Liver (tissue), 9 donors: ENCODE measurements around the gene HELZ2. TPM values are rescaled to one million over a fixed set of nuclear protein-coding genes. Genes with fewer than 3 reads are reported as not detected.

ENCODE experiments used
- DNase-seq: peaks from one replicate; pipeline ENCODE4 v3.0.0-alpha.2; 2017; ENCODE audit warnings: low spot score
- H3K27ac ChIP-seq, 2 donors: one replicate each; pipeline ENCODE4 v1.7.0; 2013; ENCODE audit warnings: inconsistent platforms in 2 of 2, low read length in 2 of 2, control low read depth in 1 of 2, low read depth in 1 of 2, mild to moderate bottlenecking in 1 of 2
- H3K27me3 ChIP-seq, 4 donors: one replicate each; pipeline versions ENCODE4 v1.6.1 to v1.7.0; 2013; ENCODE audit warnings: low read length in 3 of 4, inconsistent platforms in 1 of 4, mild to moderate bottlenecking in 1 of 4, moderate library complexity in 1 of 4; ENCODE audit not compliant: control insufficient read depth in 4 of 4, insufficient read depth in 4 of 4
- H3K36me3 ChIP-seq, 4 donors: one replicate each; pipeline versions ENCODE4 v1.6.1 to v1.7.0; 2013; ENCODE audit warnings: low read length in 3 of 4, mild to moderate bottlenecking in 3 of 4, low read depth in 1 of 4, moderate library complexity in 1 of 4; ENCODE audit not compliant: control insufficient read depth in 4 of 4, insufficient read depth in 3 of 4
- H3K4me1 ChIP-seq, 4 donors: one replicate each; pipeline versions ENCODE4 v1.6.1 to v1.7.0; 2013; ENCODE audit warnings: low read length in 3 of 4, mild to moderate bottlenecking in 3 of 4, moderate library complexity in 1 of 4; ENCODE audit not compliant: control insufficient read depth in 4 of 4, insufficient read depth in 4 of 4
- H3K4me3 ChIP-seq, 3 donors: one replicate each; pipeline versions ENCODE4 v1.6.1 to v1.7.0; 2013; ENCODE audit warnings: low read length in 3 of 3, control low read depth in 1 of 3, low read depth in 1 of 3, mild to moderate bottlenecking in 1 of 3
- H3K9ac ChIP-seq, 2 donors: one replicate each; pipeline ENCODE4 v1.7.0; 2013; ENCODE audit warnings: low read length in 2 of 2, mild to moderate bottlenecking in 2 of 2, moderate library complexity in 2 of 2, control low read depth in 1 of 2, low read depth in 1 of 2
- H3K9me3 ChIP-seq, 4 donors: one replicate each; pipeline versions ENCODE4 v1.6.1 to v1.7.0; 2013; ENCODE audit warnings: low read length in 3 of 4; ENCODE audit not compliant: control insufficient read depth in 4 of 4
- EGR1 ChIP-seq, 2 donors: IDR thresholded peaks; 2 replicates each; pipeline ENCODE4 v1.6.1; 2016 to 2018; ENCODE audit warnings: antibody characterized with exemption in 2 of 2, low read depth in 2 of 2
- FOXA1 ChIP-seq: IDR thresholded peaks from 2 replicates; pipeline ENCODE4 v1.6.1; 2016; ENCODE audit warnings: antibody characterized with exemption
- FOXA2 ChIP-seq: IDR thresholded peaks from 2 replicates; pipeline ENCODE4 v1.6.1; 2016; ENCODE audit warnings: antibody characterized with exemption
- GABPA ChIP-seq, 2 donors: IDR thresholded peaks in 1 of 2; conservative IDR thresholded peaks in 1 of 2; 2 replicates each; pipeline ENCODE4 v1.6.1; 2016; ENCODE audit warnings: antibody characterized with exemption in 2 of 2, mild to moderate bottlenecking in 1 of 2, moderate library complexity in 1 of 2
- HNF4A ChIP-seq, 2 donors: conservative IDR thresholded peaks; 2 replicates each; pipeline ENCODE4 v1.6.1; 2016; ENCODE audit warnings: antibody characterized with exemption in 2 of 2, mild to moderate bottlenecking in 2 of 2
- HNF4G ChIP-seq: IDR thresholded peaks from 2 replicates; pipeline ENCODE4 v1.6.1; 2016; ENCODE audit warnings: antibody characterized with exemption
- JUND ChIP-seq, 2 donors: IDR thresholded peaks; 2 replicates each; pipeline ENCODE4 v1.6.1; 2016; ENCODE audit warnings: antibody characterized with exemption in 2 of 2
- NR2F2 ChIP-seq: IDR thresholded peaks from 2 replicates; pipeline ENCODE4 v1.6.1; 2016; ENCODE audit warnings: antibody characterized with exemption
- RAD21 ChIP-seq, 2 donors: IDR thresholded peaks; 2 replicates each; pipeline ENCODE4 v1.6.1; 2016; ENCODE audit warnings: antibody characterized with exemption in 2 of 2, mild to moderate bottlenecking in 2 of 2
- RXRA ChIP-seq, 2 donors: IDR thresholded peaks; 2 replicates each; pipeline ENCODE4 v1.6.1; 2017 to 2018; ENCODE audit warnings: antibody characterized with exemption in 2 of 2, mild to moderate bottlenecking in 1 of 2
- SP1 ChIP-seq: IDR thresholded peaks from 2 replicates; pipeline ENCODE4 v1.6.1; 2018; ENCODE audit warnings: antibody characterized with exemption, mild to moderate bottlenecking
- TAF1 ChIP-seq: conservative IDR thresholded peaks from 2 replicates; pipeline ENCODE4 v1.6.1; 2016; ENCODE audit warnings: antibody characterized with exemption, mild to moderate bottlenecking
- YY1 ChIP-seq: IDR thresholded peaks from 2 replicates; pipeline ENCODE4 v1.6.1; 2016; ENCODE audit warnings: antibody characterized with exemption, mild to moderate bottlenecking
- WGBS: extraction: QIAGEN DNeasy Blood & Tissue Kit; methylation state at CpG from one replicate; pipeline ENCODE4 v1.1.7; 2013; 5-methylcytosine and 5-hydroxymethylcytosine counted together
- polyA plus RNA-seq, 2 donors: library from polyadenylated mRNA; stranded (reverse) in 1 of 2; unstranded in 1 of 2; fragments of 200-250 nt in 1 of 2; fragments of >200 nt in 1 of 2; fragmentation: Nextera tagmentation in 1 of 2; extraction: Ambion mirVana in 1 of 2; gene quantifications; one replicate each; pipeline versions ENCODE4 v1.2.1 to v1.2.3, GENCODE V29; 2013 to 2015
- total RNA-seq, 2 donors: library from RNA; depleted of rRNA; stranded (reverse); fragments of >200 nt; gene quantifications; one replicate each; pipeline ENCODE4 v1.2.3, GENCODE V29; 2014
- TF ChIP-seq, protein P1 (sequence below): IDR thresholded peaks from 2 replicates; pipeline ENCODE4 v1.6.1; 2016; ENCODE audit warnings: antibody characterized with exemption, mild to moderate bottlenecking
- TF ChIP-seq, protein P2 (sequence below): IDR thresholded peaks from 2 replicates; pipeline ENCODE4 v1.6.1; 2016; ENCODE audit warnings: antibody characterized with exemption
- TF ChIP-seq, protein P3 (sequence below): IDR thresholded peaks from 2 replicates; pipeline ENCODE4 v1.6.1; 2016; ENCODE audit warnings: antibody characterized with exemption
- TF ChIP-seq, protein P4 (sequence below): IDR thresholded peaks from 2 replicates; pipeline ENCODE4 v1.6.1; 2016; ENCODE audit warnings: antibody characterized with exemption
- TF ChIP-seq, protein P5 (sequence below): fragments of 150-350 bp; IDR thresholded peaks from 2 replicates; pipeline ENCODE4 v1.5.1; 2017; ENCODE audit warnings: improper control_type of control experiment, low read depth, low read length; ENCODE audit not compliant: missing input control
- donor health status: healthy.
- donor health status: healthy.
- donor health status: healthy.
- donor health status: healthy.
- donor health status: healthy.

The HELZ2 gene
- total and polyA plus RNA-seq, 4 donors = 3.7 to 26.6 (median 15.5) TPM

DNA sequence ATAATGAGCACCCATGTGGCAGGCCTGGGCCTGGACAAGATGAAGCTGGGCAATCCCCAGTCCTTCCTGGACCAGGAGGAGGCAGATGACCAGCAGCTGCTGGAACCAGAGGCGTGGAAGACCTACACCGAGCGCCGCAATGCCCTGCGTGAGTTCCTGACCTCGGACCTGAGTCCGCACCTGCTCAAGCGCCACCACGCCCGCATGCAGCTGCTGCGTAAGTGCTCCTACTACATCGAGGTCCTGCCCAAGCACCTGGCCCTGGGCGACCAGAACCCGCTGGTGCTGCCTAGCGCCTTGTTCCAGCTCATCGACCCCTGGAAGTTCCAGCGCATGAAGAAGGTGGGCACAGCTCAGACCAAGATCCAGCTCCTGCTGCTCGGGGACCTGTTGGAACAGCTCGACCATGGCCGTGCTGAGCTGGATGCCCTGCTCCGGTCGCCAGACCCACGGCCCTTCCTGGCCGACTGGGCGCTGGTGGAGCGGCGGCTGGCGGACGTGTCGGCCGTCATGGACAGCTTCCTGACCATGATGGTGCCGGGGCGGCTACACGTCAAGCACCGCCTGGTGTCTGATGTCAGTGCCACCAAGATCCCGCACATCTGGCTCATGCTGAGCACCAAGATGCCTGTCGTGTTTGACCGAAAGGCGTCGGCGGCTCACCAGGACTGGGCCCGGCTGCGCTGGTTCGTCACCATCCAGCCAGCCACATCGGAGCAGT, 18.2 kb downstream of the HELZ2 start:
- TF ChIP-seq, protein P1, sequence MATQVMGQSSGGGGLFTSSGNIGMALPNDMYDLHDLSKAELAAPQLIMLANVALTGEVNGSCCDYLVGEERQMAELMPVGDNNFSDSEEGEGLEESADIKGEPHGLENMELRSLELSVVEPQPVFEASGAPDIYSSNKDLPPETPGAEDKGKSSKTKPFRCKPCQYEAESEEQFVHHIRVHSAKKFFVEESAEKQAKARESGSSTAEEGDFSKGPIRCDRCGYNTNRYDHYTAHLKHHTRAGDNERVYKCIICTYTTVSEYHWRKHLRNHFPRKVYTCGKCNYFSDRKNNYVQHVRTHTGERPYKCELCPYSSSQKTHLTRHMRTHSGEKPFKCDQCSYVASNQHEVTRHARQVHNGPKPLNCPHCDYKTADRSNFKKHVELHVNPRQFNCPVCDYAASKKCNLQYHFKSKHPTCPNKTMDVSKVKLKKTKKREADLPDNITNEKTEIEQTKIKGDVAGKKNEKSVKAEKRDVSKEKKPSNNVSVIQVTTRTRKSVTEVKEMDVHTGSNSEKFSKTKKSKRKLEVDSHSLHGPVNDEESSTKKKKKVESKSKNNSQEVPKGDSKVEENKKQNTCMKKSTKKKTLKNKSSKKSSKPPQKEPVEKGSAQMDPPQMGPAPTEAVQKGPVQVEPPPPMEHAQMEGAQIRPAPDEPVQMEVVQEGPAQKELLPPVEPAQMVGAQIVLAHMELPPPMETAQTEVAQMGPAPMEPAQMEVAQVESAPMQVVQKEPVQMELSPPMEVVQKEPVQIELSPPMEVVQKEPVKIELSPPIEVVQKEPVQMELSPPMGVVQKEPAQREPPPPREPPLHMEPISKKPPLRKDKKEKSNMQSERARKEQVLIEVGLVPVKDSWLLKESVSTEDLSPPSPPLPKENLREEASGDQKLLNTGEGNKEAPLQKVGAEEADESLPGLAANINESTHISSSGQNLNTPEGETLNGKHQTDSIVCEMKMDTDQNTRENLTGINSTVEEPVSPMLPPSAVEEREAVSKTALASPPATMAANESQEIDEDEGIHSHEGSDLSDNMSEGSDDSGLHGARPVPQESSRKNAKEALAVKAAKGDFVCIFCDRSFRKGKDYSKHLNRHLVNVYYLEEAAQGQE = no peak
- TF ChIP-seq EGR1 (IDR thresholded peaks at IDR 0.05; ENCODE audit: low read depth in 2 of 2) = no peak
- no peak for TF ChIP-seq GABPA (IDR thresholded peaks at IDR 0.05 in 1 of 2, conservative IDR thresholded peaks at IDR 0.05 in 1 of 2)
- TF ChIP-seq, protein P2, sequence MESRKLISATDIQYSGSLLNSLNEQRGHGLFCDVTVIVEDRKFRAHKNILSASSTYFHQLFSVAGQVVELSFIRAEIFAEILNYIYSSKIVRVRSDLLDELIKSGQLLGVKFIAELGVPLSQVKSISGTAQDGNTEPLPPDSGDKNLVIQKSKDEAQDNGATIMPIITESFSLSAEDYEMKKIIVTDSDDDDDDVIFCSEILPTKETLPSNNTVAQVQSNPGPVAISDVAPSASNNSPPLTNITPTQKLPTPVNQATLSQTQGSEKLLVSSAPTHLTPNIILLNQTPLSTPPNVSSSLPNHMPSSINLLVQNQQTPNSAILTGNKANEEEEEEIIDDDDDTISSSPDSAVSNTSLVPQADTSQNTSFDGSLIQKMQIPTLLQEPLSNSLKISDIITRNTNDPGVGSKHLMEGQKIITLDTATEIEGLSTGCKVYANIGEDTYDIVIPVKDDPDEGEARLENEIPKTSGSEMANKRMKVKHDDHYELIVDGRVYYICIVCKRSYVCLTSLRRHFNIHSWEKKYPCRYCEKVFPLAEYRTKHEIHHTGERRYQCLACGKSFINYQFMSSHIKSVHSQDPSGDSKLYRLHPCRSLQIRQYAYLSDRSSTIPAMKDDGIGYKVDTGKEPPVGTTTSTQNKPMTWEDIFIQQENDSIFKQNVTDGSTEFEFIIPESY = no peak
- TF ChIP-seq HNF4A (conservative IDR thresholded peaks at IDR 0.05) = no peak
- TF ChIP-seq, protein P3, sequence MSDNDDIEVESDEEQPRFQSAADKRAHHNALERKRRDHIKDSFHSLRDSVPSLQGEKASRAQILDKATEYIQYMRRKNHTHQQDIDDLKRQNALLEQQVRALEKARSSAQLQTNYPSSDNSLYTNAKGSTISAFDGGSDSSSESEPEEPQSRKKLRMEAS = no peak
- TF ChIP-seq TAF1 = no peak
- no peak for TF ChIP-seq YY1
- no peak for TF ChIP-seq FOXA1
- no peak for TF ChIP-seq RXRA (IDR thresholded peaks at IDR 0.05)
- TF ChIP-seq, protein P4, sequence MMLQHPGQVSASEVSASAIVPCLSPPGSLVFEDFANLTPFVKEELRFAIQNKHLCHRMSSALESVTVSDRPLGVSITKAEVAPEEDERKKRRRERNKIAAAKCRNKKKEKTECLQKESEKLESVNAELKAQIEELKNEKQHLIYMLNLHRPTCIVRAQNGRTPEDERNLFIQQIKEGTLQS = no peak
- TF ChIP-seq SP1 = no peak
- TF ChIP-seq RAD21 (IDR thresholded peaks at IDR 0.05) = no peak
- TF ChIP-seq FOXA2 = no peak
- no peak for TF ChIP-seq JUND (IDR thresholded peaks at IDR 0.05)
- no peak for TF ChIP-seq NR2F2
- TF ChIP-seq, protein P5, sequence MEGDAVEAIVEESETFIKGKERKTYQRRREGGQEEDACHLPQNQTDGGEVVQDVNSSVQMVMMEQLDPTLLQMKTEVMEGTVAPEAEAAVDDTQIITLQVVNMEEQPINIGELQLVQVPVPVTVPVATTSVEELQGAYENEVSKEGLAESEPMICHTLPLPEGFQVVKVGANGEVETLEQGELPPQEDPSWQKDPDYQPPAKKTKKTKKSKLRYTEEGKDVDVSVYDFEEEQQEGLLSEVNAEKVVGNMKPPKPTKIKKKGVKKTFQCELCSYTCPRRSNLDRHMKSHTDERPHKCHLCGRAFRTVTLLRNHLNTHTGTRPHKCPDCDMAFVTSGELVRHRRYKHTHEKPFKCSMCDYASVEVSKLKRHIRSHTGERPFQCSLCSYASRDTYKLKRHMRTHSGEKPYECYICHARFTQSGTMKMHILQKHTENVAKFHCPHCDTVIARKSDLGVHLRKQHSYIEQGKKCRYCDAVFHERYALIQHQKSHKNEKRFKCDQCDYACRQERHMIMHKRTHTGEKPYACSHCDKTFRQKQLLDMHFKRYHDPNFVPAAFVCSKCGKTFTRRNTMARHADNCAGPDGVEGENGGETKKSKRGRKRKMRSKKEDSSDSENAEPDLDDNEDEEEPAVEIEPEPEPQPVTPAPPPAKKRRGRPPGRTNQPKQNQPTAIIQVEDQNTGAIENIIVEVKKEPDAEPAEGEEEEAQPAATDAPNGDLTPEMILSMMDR = no peak
- no peak for TF ChIP-seq HNF4G

More for the DNA sequence above, 18.2 kb downstream of the HELZ2 start:
- DNase-seq = no peak
- WGBS = 94% methylated on average over 45 of the region's 45 CpGs
- Histone ChIP-seq H3K4me3 (no peak overlapping the region), H3K27ac (no peak overlapping the region), H3K9ac (no peak overlapping the region), H3K27me3 (no peaks in the 10 kb centered on the region), H3K36me3 (peaks cover 0 to 11% (median 11%) of the 10 kb centered on the region in 4 donors), H3K9me3 (peaks cover 0 to 1% (median 0%) of the 10 kb centered on the region in 4 donors), H3K4me1 (peaks cover 0 to 2% (median 0%) of the 10 kb centered on the region in 4 donors)
